RPMI7951 (cell line): Measurements from ENCODE around the gene KLHL20. TPM values are rescaled to one million over a fixed set of nuclear protein-coding genes. Genes with fewer than 3 reads are reported as not detected.
"Not testable (repeated sequence)": the region's sequence is repeated elsewhere in the genome, so short reads cannot be mapped to it uniquely, and the experiment has no call there.

ENCODE experiments used
- DNase-seq: peaks from one replicate; pipeline ENCODE4 v3.0.0-alpha.2; 2012; ENCODE audit warnings: low read depth
- total RNA-seq: library from RNA; depleted of rRNA; stranded (reverse); fragments of >200 nt; shearing (Covaris generic); gene quantifications from 2 replicates; pipeline ENCODE4 v1.2.3, GENCODE V29; 2014

The KLHL20 gene
- total RNA-seq, 1 experiment from 2014 or later = 20.2 TPM

DNA sequence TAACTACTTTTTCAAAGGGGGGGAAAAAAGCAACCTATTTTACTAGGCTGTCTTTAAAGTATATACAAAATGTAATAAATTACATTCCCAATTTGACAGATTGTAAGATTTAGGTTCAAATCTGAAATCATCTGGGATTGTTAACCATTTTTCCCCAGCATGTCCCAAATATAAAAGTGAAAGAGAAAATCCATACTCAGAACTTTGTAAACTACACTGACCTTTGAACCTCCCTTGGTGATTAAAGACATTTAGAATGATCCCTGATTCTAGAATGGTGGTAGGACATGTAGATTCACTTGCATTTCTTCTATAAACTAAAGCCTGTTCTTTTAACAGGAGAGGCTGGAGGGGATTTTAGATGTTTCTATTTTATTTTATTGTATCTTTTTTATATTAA, 39.0 kb downstream of the KLHL20 start:
- no peak for DNase-seq

DNA sequence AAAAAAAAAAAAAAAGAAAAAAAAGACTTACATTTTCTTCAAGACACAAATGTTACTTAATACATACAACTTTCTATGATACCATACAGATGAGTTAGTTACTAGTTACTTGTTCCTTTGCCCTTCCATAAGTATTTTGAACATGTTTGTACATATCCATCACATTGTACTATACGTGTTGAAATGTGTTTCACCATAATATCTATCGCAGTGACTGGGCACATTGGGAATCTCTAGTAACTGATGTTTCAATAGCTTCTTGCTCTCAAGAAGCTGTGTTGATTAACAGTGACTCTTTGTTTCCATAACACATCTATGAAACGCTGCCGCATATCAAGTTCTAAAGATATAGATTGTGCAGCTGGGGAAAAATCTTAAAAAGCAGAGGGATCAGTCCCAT, 42.9 kb downstream of the KLHL20 start:
- no peak for DNase-seq

DNA sequence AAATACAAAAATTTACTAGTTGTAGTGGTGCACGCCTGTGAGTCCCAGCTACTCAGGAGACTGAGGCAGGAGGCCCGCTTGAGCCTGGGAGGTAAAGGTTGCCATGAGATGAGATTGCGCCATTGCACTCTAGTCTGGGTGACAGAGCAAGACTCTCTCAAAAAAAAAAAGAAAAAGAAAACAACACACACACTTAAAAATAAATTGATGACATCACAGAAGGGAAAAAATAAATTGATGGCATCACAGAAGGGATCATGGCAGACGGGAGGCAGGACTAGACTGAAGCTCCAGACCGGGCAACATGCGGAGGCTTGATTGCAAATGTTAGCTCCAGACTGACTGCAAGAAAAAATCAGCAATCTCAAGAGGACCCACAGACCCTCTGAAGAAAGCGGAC, 43.3 kb downstream of the KLHL20 start:
- DNase-seq = no peak

GRCh38 chr1:173758980-173759379, 44.2 kb downstream of the KLHL20 start:
- no peak for DNase-seq

- not testable (repeated sequence) for DNase-seq
Measured at GRCh38 chr1:173764331-173764730, 49.5 kb downstream of the KLHL20 start.

DNA sequence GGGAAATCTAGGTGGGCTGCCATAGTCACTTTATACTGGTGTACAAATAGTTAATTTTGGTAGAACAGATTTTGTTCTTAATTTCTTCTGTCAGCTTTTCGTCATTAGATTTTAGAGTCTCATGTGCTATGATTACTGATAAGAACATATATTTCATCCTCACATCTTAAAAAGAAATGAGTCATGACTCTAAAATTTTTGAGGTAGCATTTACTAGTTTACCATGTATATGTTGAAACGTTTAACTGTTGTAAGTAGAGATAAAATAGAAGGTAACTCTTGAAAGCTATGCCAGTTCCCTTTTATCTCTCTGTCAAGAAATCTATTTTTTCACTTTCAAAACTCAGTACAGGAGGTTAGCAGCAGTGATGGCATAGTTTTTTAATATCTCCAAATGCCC, 53.4 kb downstream of the KLHL20 start:
- no peak for DNase-seq

DNA sequence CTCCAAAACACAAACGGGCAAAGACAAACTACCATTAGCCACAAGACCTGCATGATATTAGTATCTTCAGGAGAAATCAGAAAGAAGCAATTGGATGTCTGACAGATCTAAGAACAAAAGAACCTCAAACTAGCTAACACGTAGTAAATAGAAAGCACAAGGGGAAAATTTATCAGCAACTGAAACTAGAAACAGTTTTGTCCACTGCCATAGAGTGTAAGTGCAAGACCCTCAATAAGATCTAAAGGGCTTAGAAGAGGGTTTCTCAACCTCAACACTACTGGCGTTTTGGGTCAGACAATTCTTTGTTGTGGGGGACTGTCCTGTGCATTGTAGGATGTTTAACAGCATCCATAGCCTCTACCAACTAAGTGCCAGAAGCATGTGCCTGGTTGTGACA, 54.0 kb downstream of the KLHL20 start:
- DNase-seq = no peak

GRCh38 chr1:173770330-173770729, 55.5 kb downstream of the KLHL20 start:
- DNase-seq = not testable (repeated sequence)

- no peak for DNase-seq
Measured at GRCh38 chr1:173771560-173771959, 56.8 kb downstream of the KLHL20 start.

GRCh38 chr1:173775578-173776226, 60.9 kb downstream of the KLHL20 start:
- no peak for DNase-seq

- no peak for DNase-seq
Measured at GRCh38 chr1:173779936-173780335, 65.2 kb downstream of the KLHL20 start.

GRCh38 chr1:173784997-173785396, 70.2 kb downstream of the KLHL20 start:
- DNase-seq = no peak

GRCh38 chr1:173789841-173790240, 75.1 kb downstream of the KLHL20 start:
- no peak for DNase-seq

DNA sequence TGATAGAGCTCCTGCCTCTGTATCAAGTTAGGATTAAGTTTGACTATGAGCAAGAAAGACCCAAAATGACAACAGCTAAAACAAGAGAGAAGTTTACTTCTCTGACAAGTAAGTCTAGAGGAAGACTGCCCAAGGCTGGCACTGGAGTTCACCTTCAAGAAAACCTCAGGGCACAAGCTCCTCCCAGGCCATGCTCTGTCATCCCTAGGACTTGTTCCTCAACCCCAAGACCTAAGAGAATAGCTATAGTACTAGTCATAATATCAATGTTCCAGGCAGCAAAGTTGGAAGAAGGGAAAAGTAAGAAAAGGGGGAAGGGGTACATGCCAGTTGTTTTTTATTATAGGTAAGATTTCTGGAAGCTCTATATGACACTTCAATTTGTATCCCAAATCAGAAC, 83.3 kb downstream of the KLHL20 start:
- no peak for DNase-seq

DNA sequence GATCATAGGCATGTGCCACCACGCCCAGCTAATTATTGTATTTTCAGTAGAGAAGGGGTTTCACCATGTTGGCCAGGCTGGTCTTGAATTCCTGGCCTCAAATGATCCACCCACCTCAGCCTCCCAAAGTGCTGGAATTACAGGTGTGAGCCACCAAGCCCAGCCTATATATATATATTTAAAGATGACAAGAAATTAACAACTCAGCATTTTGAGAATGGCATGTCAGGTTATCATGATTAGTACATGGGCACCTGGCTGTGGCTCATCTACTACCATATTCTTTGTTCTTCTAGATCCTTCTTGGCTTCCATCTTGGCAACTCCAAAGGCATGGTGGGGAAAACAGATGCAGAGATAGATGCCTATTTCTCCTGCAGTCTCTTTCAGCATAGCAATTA, 85.2 kb downstream of the KLHL20 start:
- not testable (repeated sequence) for DNase-seq

- no peak for DNase-seq
Measured at GRCh38 chr1:173802961-173803360, 88.2 kb downstream of the KLHL20 start.

DNA sequence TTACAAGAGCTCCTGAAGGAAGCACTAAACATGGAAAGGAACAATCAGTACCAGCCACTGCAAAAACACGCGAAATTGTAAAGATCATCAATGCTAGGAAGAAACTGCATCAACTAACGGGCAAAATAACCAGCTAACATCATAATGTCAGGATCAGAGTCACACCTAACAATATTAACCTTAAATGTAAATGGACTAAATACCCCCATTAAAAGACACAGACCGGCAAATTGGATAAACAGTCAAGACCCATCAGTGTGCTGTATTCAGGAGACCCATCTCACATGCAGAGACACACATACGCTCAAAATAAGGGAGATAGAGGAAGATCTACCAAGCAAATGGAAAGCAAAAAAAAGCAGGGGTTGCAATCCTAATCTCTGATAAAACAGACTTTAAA, 98.9 kb downstream of the KLHL20 start:
- DNase-seq = not testable (repeated sequence)

DNA sequence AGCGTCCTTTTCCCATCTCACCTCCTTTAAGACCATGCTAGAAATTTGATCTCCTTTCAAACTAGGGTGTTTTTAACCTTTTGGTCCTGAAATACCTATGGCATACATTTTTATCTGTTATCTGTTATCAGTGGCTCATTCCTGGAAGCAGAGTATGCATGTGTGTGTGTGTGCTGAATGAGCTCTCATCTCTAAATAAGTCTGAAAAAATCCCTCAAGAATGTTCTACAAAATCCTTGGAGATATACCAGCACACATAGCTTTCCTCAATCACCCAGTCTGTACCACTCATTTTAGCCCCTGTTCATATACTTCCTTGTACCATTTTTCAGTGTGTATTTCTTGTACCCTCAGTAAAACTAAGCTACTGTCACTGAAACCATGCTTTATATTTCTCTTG, 103.7 kb downstream of the KLHL20 start:
- no peak for DNase-seq

GRCh38 chr1:173821680-173822079, 106.9 kb downstream of the KLHL20 start:
- no peak for DNase-seq

DNA sequence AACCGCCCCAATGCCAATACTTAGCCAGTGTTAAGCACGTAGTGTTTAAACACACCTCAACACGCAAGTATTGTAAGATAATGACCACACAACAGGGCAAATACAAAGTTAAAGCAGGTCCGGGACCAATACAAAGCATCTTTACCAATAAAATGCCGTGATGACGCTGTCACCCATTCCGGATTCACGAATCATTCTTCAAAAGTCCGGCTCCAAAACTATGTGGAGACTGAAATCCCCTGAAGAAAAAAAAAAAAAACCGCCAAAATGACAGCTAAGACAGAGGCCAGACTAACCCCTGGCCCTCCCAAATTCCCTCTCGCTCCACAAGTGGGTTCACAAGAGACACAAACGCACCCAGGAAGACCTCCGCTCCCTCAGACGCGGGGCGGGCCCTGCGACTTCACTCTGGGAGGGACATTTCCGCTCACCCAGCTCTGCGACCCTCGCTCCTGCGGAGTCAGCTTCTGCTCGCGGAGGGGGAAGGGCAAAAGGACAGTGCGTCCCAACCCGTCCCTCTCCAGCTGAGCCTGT, 109.1 kb downstream of the KLHL20 start:
- no peak for DNase-seq

- peak; percentile 96 for DNase-seq
Measured at GRCh38 chr1:173824315-173825081, 109.7 kb downstream of the KLHL20 start, which contains the start of the genes CENPL and DARS2. TSS of gene CENPL (minus strand) at chr1:173824883. CDS start at chr1:173811299, 13,584 bp downstream. TSS of gene DARS2 (plus strand) at chr1:173824673. CDS start at chr1:173825230, 557 bp downstream.

DNA sequence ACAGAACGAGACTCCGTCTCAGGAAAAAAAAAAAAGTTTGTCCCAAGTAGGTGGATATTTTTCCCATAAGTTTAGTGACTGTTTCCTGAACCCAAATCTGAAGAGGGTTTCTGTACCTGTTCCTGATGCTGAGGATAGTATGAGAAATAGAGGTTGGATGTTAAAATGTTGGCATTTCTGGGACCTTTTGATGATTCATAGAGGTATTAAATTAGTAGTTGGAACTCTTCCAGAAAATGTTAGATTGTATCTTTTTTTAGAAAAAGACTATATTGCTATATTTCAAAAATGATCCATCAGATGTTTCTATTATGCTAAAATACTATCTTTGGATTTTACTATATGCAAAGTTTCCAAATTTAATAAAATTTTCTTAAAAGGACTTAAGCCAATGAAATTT, 112.8 kb downstream of the KLHL20 start:
- DNase-seq = no peak

- no peak for DNase-seq
Measured at GRCh38 chr1:173832748-173833147, 118.0 kb downstream of the KLHL20 start.
